Activated CD8-positive, alpha-beta memory T cell treated with anti-CD3 and anti-CD28 coated beads, Interleukin-2, amount 10 ng/mL, durations not matched to agents 7 days and 5 days (primary cell): ENCODE results near the gene OR2A1. TPM values are rescaled to one million over a fixed set of nuclear protein-coding genes. Genes with fewer than 3 reads are reported as not detected.
"Not testable (repeated sequence)": the region's sequence is repeated elsewhere in the genome, so short reads cannot be mapped to it uniquely, and the experiment has no call there.

Source experiments
- ATAC-seq: fragments of 150-1000 bp; cut with Tn5 transposase; one replicate; pipeline ENCODE4 v1.10.0; 2021; ENCODE audit warnings: moderate library complexity
- CTCF ChIA-PET: fragments of 350-600 bp; sonication (Branson Sonifier 250); formaldehyde crosslinking; loops from one replicate; lab custom pipeline; 2021; ENCODE audit warnings: antibody characterized with exemption; lab: Charles Lee
- DNase-seq: peaks from one replicate; pipeline ENCODE4 v3.0.0-alpha.2; 2020
- H3K27ac Mint-ChIP-seq: one replicate; pipeline ENCODE4 v1.8.0; 2021; ENCODE audit warnings: mild to moderate bottlenecking, mixed read lengths
- H3K27me3 Mint-ChIP-seq: one replicate; pipeline ENCODE4 v1.8.0; 2021; ENCODE audit warnings: mixed read lengths
- H3K36me3 Mint-ChIP-seq: one replicate; pipeline ENCODE4 v1.8.0; 2021; ENCODE audit warnings: mild to moderate bottlenecking, mixed read lengths
- H3K4me1 Mint-ChIP-seq: one replicate; pipeline ENCODE4 v1.8.0; 2021; ENCODE audit warnings: mixed read lengths
- H3K4me3 Mint-ChIP-seq: one replicate; pipeline ENCODE4 v1.8.0; 2021; ENCODE audit warnings: mild to moderate bottlenecking, moderate library complexity, mixed read lengths
- H3K9me3 Mint-ChIP-seq: one replicate; pipeline ENCODE4 v1.8.0; 2022; ENCODE audit warnings: low read depth, mixed read lengths
- total RNA-seq, 2 experiments: library from RNA; stranded (reverse); gene quantifications; one replicate each; pipeline ENCODE4 v1.2.3, GENCODE V29; 2021

The OR2A1 gene
- total RNA-seq, 2 experiments from 2014 or later: not detected

- H3K9me3 Mint-ChIP-seq, ATAC-seq, H3K4me3 Mint-ChIP-seq, H3K4me1 Mint-ChIP-seq, H3K27ac Mint-ChIP-seq, H3K27me3 Mint-ChIP-seq, DNase-seq, H3K36me3 Mint-ChIP-seq, CTCF ChIA-PET: not testable (repeated sequence)
Observed at GRCh38 chr7:144351667-144352066, 39.4 kb downstream of the OR2A1 start.

- H3K4me3 Mint-ChIP-seq: peak within 1 kb of the TSS; percentile 82
- H3K27me3 Mint-ChIP-seq: not testable (repeated sequence)
- peak; percentile 89 for ATAC-seq
Observed at GRCh38 chr7:144355176-144355822, 43.1 kb downstream of the OR2A1 start, which contains the start of gene ARHGEF5. Gene ARHGEF5 (plus strand): TSS chr7:144355402. CDS start chr7:144362670, 7,268 bp downstream.

GRCh38 chr7:144356185-144356584 lies 44.0 kb downstream of the OR2A1 start:
- H3K4me1 Mint-ChIP-seq, H3K27me3 Mint-ChIP-seq, H3K4me3 Mint-ChIP-seq, H3K36me3 Mint-ChIP-seq, ATAC-seq, DNase-seq, H3K9me3 Mint-ChIP-seq, H3K27ac Mint-ChIP-seq, CTCF ChIA-PET: not testable (repeated sequence)

More at GRCh38 chr7:144355176-144355822, 43.1 kb downstream of the OR2A1 start, which contains the start of gene ARHGEF5:
- CTCF ChIA-PET, DNase-seq, H3K9me3 Mint-ChIP-seq, H3K4me1 Mint-ChIP-seq, H3K36me3 Mint-ChIP-seq: not testable (repeated sequence)
- peak within 1 kb of the TSS; percentile 65 for H3K27ac Mint-ChIP-seq

GRCh38 chr7:144356860-144357259 lies 44.6 kb downstream of the OR2A1 start:
- H3K27ac Mint-ChIP-seq, H3K36me3 Mint-ChIP-seq, DNase-seq, ATAC-seq, H3K9me3 Mint-ChIP-seq, H3K27me3 Mint-ChIP-seq, CTCF ChIA-PET, H3K4me3 Mint-ChIP-seq, H3K4me1 Mint-ChIP-seq: not testable (repeated sequence)

- H3K4me3 Mint-ChIP-seq, CTCF ChIA-PET, H3K27me3 Mint-ChIP-seq, H3K4me1 Mint-ChIP-seq, DNase-seq, H3K9me3 Mint-ChIP-seq, H3K27ac Mint-ChIP-seq, H3K36me3 Mint-ChIP-seq: not testable (repeated sequence)
- ATAC-seq: peak; percentile 35
Observed at GRCh38 chr7:144362061-144362460, 49.8 kb downstream of the OR2A1 start.

GRCh38 chr7:144365523-144365922 lies 53.3 kb downstream of the OR2A1 start:
- H3K9me3 Mint-ChIP-seq, H3K4me1 Mint-ChIP-seq, H3K27ac Mint-ChIP-seq, ATAC-seq, H3K36me3 Mint-ChIP-seq, DNase-seq, H3K4me3 Mint-ChIP-seq, CTCF ChIA-PET, H3K27me3 Mint-ChIP-seq: not testable (repeated sequence)

- H3K4me3 Mint-ChIP-seq, H3K36me3 Mint-ChIP-seq, H3K27me3 Mint-ChIP-seq, H3K4me1 Mint-ChIP-seq, H3K27ac Mint-ChIP-seq, CTCF ChIA-PET, DNase-seq, ATAC-seq, H3K9me3 Mint-ChIP-seq: not testable (repeated sequence)
Observed at GRCh38 chr7:144367250-144367649, 55.0 kb downstream of the OR2A1 start.

GRCh38 chr7:144369221-144369620 lies 57.0 kb downstream of the OR2A1 start:
- ATAC-seq, DNase-seq, CTCF ChIA-PET, H3K4me3 Mint-ChIP-seq, H3K27me3 Mint-ChIP-seq, H3K36me3 Mint-ChIP-seq, H3K9me3 Mint-ChIP-seq, H3K27ac Mint-ChIP-seq, H3K4me1 Mint-ChIP-seq: not testable (repeated sequence)

Other genes with a start within 250 kb of the OR2A1 start
- not detected for gene OR2A25, start 242.6 kb upstream of the OR2A1 start, total RNA-seq
- gene OR2A12, start 226.1 kb upstream of the OR2A1 start, total RNA-seq: not detected
- gene OR2A2, start 202.8 kb upstream of the OR2A1 start, total RNA-seq: not detected
- gene OR2A14, start 189.2 kb upstream of the OR2A1 start, total RNA-seq: not detected
- gene CTAGE4, start 129.0 kb upstream of the OR2A1 start, total RNA-seq: 1 to 10 TPM; 1.2 to 1.8 TPM
- 1 to 10 TPM; 1.7 to 2.6 TPM for gene ARHGEF35, start 116.6 kb upstream of the OR2A1 start, total RNA-seq
- gene OR2A42, start 72.8 kb upstream of the OR2A1 start, total RNA-seq: not detected
- gene OR2A7, start 47.6 kb upstream of the OR2A1 start, total RNA-seq: 1 to 10 TPM in 1 of 2 experiments, under 1 TPM in 1; 0.54 to 1.4 TPM
- not detected for gene CTAGE8, start 43.1 kb upstream of the OR2A1 start, total RNA-seq
- 1 to 10 TPM; 5.6 to 7.4 TPM for gene ARHGEF5, start 43.0 kb downstream of the OR2A1 start, total RNA-seq
- gene NOBOX, start 91.3 kb downstream of the OR2A1 start, total RNA-seq: not detected